Measurements from ENCODE around the gene LENG8.
"Not testable (repeated sequence)": the region's sequence is repeated elsewhere in the genome, so short reads cannot be mapped to it uniquely, and the experiment has no call there.

Gene LENG8

GRCh38 chr19:54464044-54464629 lies 15.1 kb downstream of the LENG8 start:
- DNase-seq = peak; percentile 98
- peaks cover under 1% of the 10 kb centered on the region; the same call in 1 of the 2 replicates for H4K20me1 ChIP-seq (ENCODE audit: insufficient read depth, low read length)

GRCh38 chr19:54464630-54465425 lies 15.8 kb downstream of the LENG8 start:
- no peaks in the 10 kb centered on the region for H4K20me1 ChIP-seq (ENCODE audit: insufficient read depth, low read length)
- H3K9me2 ChIP-seq (replicated peaks; ENCODE audit: insufficient read depth, low read length) = no peaks in the 10 kb centered on the region
- peak overlapping the region; percentile 76 for H2AFZ ChIP-seq (ENCODE audit: low read length)
- H3K36me3 ChIP-seq (replicated peaks; ENCODE audit: insufficient read depth, low read length) = no peaks in the 10 kb centered on the region
- TF ChIP-seq CTCF (IDR thresholded peaks at IDR 0.05; ENCODE audit: low read length) (no peak), EZH2phosphoT487 (IDR thresholded peaks at IDR 0.05; ENCODE audit: low read length) (no peak)
- H3K4me3 ChIP-seq (ENCODE audit: low read length) = peak overlapping the region; percentile 72
- H3K9me3 ChIP-seq (replicated peaks; ENCODE audit: insufficient read depth, low read length) = no peaks in the 10 kb centered on the region
- H3K9ac ChIP-seq (ENCODE audit: low read length) = peak overlapping the region; percentile 68
- peaks cover 34% of the 10 kb centered on the region for H3K27me3 ChIP-seq (replicated peaks; ENCODE audit: insufficient read depth, low read length)
- H3K79me2 ChIP-seq (ENCODE audit: low read length) = peaks cover 7% of the 10 kb centered on the region; the same call in 1 of the 2 replicates
- H3K4me2 ChIP-seq (ENCODE audit: low read depth, low read length) = peak overlapping the region; percentile 93
- peaks cover 5% of the 10 kb centered on the region; the same call in 1 of the 2 replicates for H3K4me1 ChIP-seq (ENCODE audit: low read length)
- DNase-seq = peak; percentile 89
- peaks cover 9% of the 10 kb centered on the region for H3F3A ChIP-seq (ENCODE audit: insufficient read depth, low read length)
- peak overlapping the region; percentile 94 for H3K27ac ChIP-seq (ENCODE audit: low read length)

More at GRCh38 chr19:54464044-54464629, 15.1 kb downstream of the LENG8 start:
- Histone ChIP-seq H3K79me2 (ENCODE audit: low read length) (peaks cover 14% of the 10 kb centered on the region; the same call in 1 of the 2 replicates), H2AFZ (ENCODE audit: low read length) (peak overlapping the region; percentile 76), H3K36me3 (replicated peaks; ENCODE audit: insufficient read depth, low read length) (no peaks in the 10 kb centered on the region), H3K4me3 (ENCODE audit: low read length) (peak overlapping the region; percentile 72), H3K27ac (ENCODE audit: low read length) (peak overlapping the region; percentile 94), H3K4me1 (ENCODE audit: low read length) (peaks cover 5% of the 10 kb centered on the region; the same call in 1 of the 2 replicates), H3K9me2 (replicated peaks; ENCODE audit: insufficient read depth, low read length) (no peaks in the 10 kb centered on the region), H3K4me2 (ENCODE audit: low read depth, low read length) (peak overlapping the region; percentile 93), H3K27me3 (replicated peaks; ENCODE audit: insufficient read depth, low read length) (peaks cover 27% of the 10 kb centered on the region), H3F3A (ENCODE audit: insufficient read depth, low read length) (peaks cover 11% of the 10 kb centered on the region), H3K9me3 (replicated peaks; ENCODE audit: insufficient read depth, low read length) (no peaks in the 10 kb centered on the region), H3K9ac (ENCODE audit: low read length) (peak overlapping the region; percentile 68)
- TF ChIP-seq EZH2phosphoT487 (IDR thresholded peaks at IDR 0.05; ENCODE audit: low read length) (no peak), EZH2 (optimal IDR thresholded peaks at IDR 0.05; ENCODE audit: low read depth, low read length) (no peak), CTCF (IDR thresholded peaks at IDR 0.05; ENCODE audit: low read length) (no peak)

GRCh38 chr19:54465426-54466109 lies 16.6 kb downstream of the LENG8 start:
- Histone ChIP-seq H3K4me3 (ENCODE audit: low read length) (no peak overlapping the region), H2AFZ (ENCODE audit: low read length) (no peak overlapping the region), H3F3A (ENCODE audit: insufficient read depth, low read length) (peaks cover 9% of the 10 kb centered on the region), H3K4me2 (ENCODE audit: low read depth, low read length) (no peak overlapping the region), H3K27me3 (replicated peaks; ENCODE audit: insufficient read depth, low read length) (peaks cover 41% of the 10 kb centered on the region), H3K9me3 (replicated peaks; ENCODE audit: insufficient read depth, low read length) (no peaks in the 10 kb centered on the region), H3K9ac (ENCODE audit: low read length) (no peak overlapping the region), H3K36me3 (replicated peaks; ENCODE audit: insufficient read depth, low read length) (no peaks in the 10 kb centered on the region), H4K20me1 (ENCODE audit: insufficient read depth, low read length) (no peaks in the 10 kb centered on the region), H3K27ac (ENCODE audit: low read length) (no peak overlapping the region), H3K79me2 (ENCODE audit: low read length) (peaks cover 6% of the 10 kb centered on the region; the same call in 1 of the 2 replicates), H3K9me2 (replicated peaks; ENCODE audit: insufficient read depth, low read length) (no peaks in the 10 kb centered on the region), H3K4me1 (ENCODE audit: low read length) (peaks cover 5% of the 10 kb centered on the region; the same call in 1 of the 2 replicates)
- no peak for DNase-seq
- no peak for TF ChIP-seq EZH2 (optimal IDR thresholded peaks at IDR 0.05; ENCODE audit: low read depth, low read length)

GRCh38 chr19:54466110-54466480 lies 17.1 kb downstream of the LENG8 start:
- not testable (repeated sequence) for H3K4me2 ChIP-seq (ENCODE audit: low read depth, low read length); H3F3A ChIP-seq (ENCODE audit: insufficient read depth, low read length); H3K4me1 ChIP-seq (ENCODE audit: low read length); H2AFZ ChIP-seq (ENCODE audit: low read length); H3K9ac ChIP-seq (ENCODE audit: low read length); H3K4me3 ChIP-seq (ENCODE audit: low read length); H3K27ac ChIP-seq (ENCODE audit: low read length); H3K36me3 ChIP-seq (replicated peaks; ENCODE audit: insufficient read depth, low read length); H3K9me3 ChIP-seq (replicated peaks; ENCODE audit: insufficient read depth, low read length); H3K9me2 ChIP-seq (replicated peaks; ENCODE audit: insufficient read depth, low read length); H4K20me1 ChIP-seq (ENCODE audit: insufficient read depth, low read length); H3K79me2 ChIP-seq (ENCODE audit: low read length); DNase-seq
- peaks cover 46% of the 10 kb centered on the region for H3K27me3 ChIP-seq (replicated peaks; ENCODE audit: insufficient read depth, low read length)
